ENCODE measurements around the gene RASSF3.

RASSF3 gene

GRCh38 chr12:64669270-64669842 is 59.1 kb downstream of the RASSF3 start:
- DNase-seq (ENCODE audit: low read depth in 1 of 2, low spot score in 1 of 2): peak in 1 of 2 donors; percentile 27

- no peak for DNase-seq (ENCODE audit: low read depth in 1 of 2, low spot score in 1 of 2)
Measured at GRCh38 chr12:64670019-64670418, 59.7 kb downstream of the RASSF3 start.

- DNase-seq (ENCODE audit: low read depth in 1 of 2, low spot score in 1 of 2): no peak
Measured at GRCh38 chr12:64670919-64671639, 60.8 kb downstream of the RASSF3 start.

- no peak for DNase-seq (ENCODE audit: low read depth in 1 of 2, low spot score in 1 of 2)
Measured at GRCh38 chr12:64671681-64672080, 61.4 kb downstream of the RASSF3 start.

- no peak for DNase-seq (ENCODE audit: low read depth in 1 of 2, low spot score in 1 of 2)
Measured at GRCh38 chr12:64672925-64673409, 62.7 kb downstream of the RASSF3 start.

GRCh38 chr12:64673490-64674169 is 63.3 kb downstream of the RASSF3 start:
- no peak for DNase-seq (ENCODE audit: low read depth in 1 of 2, low spot score in 1 of 2)

- peak in 1 of 2 donors; percentile 40 for DNase-seq (ENCODE audit: low read depth in 1 of 2, low spot score in 1 of 2)
Measured at GRCh38 chr12:64674367-64674922, 64.2 kb downstream of the RASSF3 start.

GRCh38 chr12:64675795-64676194 is 65.5 kb downstream of the RASSF3 start:
- DNase-seq (ENCODE audit: low read depth in 1 of 2, low spot score in 1 of 2): no peak

- DNase-seq (ENCODE audit: low read depth in 1 of 2, low spot score in 1 of 2): no peak
Measured at GRCh38 chr12:64678248-64678647, 68.0 kb downstream of the RASSF3 start.

GRCh38 chr12:64678835-64679234 is 68.5 kb downstream of the RASSF3 start:
- no peak for DNase-seq (ENCODE audit: low read depth in 1 of 2, low spot score in 1 of 2)

- DNase-seq (ENCODE audit: low read depth in 1 of 2, low spot score in 1 of 2): peak in 1 of 2 donors; percentile 27
Measured at GRCh38 chr12:64679487-64680001, 69.2 kb downstream of the RASSF3 start.

GRCh38 chr12:64680235-64680634 is 69.9 kb downstream of the RASSF3 start:
- DNase-seq (ENCODE audit: low read depth in 1 of 2, low spot score in 1 of 2): no peak

- no peak for DNase-seq (ENCODE audit: low read depth in 1 of 2, low spot score in 1 of 2)
Measured at GRCh38 chr12:64681200-64682052, 71.1 kb downstream of the RASSF3 start.

- no peak for DNase-seq (ENCODE audit: low read depth in 1 of 2, low spot score in 1 of 2)
Measured at GRCh38 chr12:64682572-64683277, 72.4 kb downstream of the RASSF3 start.

- no peak for DNase-seq (ENCODE audit: low read depth in 1 of 2, low spot score in 1 of 2)
Measured at GRCh38 chr12:64683816-64684543, 73.7 kb downstream of the RASSF3 start.

- no peak for DNase-seq (ENCODE audit: low read depth in 1 of 2, low spot score in 1 of 2)
Measured at GRCh38 chr12:64685050-64685449, 74.8 kb downstream of the RASSF3 start.

GRCh38 chr12:64685605-64686004 is 75.3 kb downstream of the RASSF3 start:
- DNase-seq (ENCODE audit: low read depth in 1 of 2, low spot score in 1 of 2): no peak

GRCh38 chr12:64687816-64688215 is 77.5 kb downstream of the RASSF3 start:
- DNase-seq (ENCODE audit: low read depth in 1 of 2, low spot score in 1 of 2): no peak

GRCh38 chr12:64688219-64688618 is 77.9 kb downstream of the RASSF3 start:
- no peak for DNase-seq (ENCODE audit: low read depth in 1 of 2, low spot score in 1 of 2)
